ENCODE data around the gene PPP1R15B.

PPP1R15B gene

DNA sequence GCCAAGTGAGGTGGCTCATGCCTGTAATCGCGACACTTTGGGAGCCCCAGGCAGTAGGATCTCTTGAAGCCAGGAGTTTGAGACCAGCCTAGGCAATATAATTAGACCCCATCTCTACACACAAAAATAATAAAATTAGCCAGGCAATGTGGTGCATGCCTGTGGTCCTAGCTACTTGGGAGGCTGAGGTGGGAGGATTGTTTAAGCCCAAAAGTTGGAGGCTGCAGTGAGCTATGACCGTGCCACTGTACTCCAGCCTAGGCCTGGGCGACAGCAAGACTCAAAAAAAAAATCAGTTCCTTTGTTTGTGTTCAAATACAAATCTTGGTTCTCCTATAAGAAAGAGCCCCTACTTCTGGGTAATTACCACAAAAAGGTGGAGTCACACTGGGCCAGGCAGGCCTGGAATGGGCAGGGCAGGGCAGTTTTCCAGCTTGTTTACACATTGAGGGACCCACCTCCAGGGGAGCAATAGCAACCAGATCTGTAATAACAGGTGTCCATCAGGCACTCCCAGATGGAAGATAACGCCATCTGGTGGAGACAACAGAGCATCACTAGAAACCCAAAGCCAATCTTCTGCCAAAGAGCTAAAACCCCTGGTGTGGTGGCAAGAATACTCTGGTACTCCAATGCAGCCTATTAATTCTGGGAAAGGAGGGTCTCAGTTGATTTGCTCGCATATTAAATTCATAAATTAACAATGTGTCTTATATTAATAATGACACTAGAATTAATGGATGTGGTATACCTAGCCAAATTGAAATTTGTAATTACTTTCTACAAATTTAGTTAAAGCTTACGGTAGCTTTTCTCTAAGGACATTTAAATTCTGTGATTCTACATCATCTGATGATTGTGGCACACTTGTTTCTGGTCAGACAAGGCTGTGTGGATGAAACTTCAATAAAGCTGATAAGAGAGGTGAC is 13.2 kb downstream of the PPP1R15B start:
- Histone ChIP-seq H3K36me3 (replicated peaks) (peaks cover 27% of the 10 kb centered on the region), H3K27ac (no peak overlapping the region), H3K4me3 (ENCODE audit: low read depth, low read length) (no peak overlapping the region), H3K27me3 (replicated peaks) (no peaks in the 10 kb centered on the region)
- peak; percentile 60 for DNase-seq
- in situ Hi-C loops (cut with HindIII; ENCODE audit: low pct_ligation_motif_present, low sequenced_read_pairs) = no loop called here
- TF ChIP-seq CTCF (IDR thresholded peaks at IDR 0.05; ENCODE audit: low read depth, low read length, missing control alignments) = peak; percentile 90

GRCh38 chr1:204396015-204396583 is 15.5 kb downstream of the PPP1R15B start:
- no peaks in the 10 kb centered on the region for H3K27me3 ChIP-seq (replicated peaks)
- H3K4me3 ChIP-seq (ENCODE audit: low read depth, low read length) = no peak overlapping the region
- TF ChIP-seq CTCF (IDR thresholded peaks at IDR 0.05; ENCODE audit: low read depth, low read length, missing control alignments) = no peak
- DNase-seq = no peak
- in situ Hi-C loops (cut with HindIII; ENCODE audit: low pct_ligation_motif_present, low sequenced_read_pairs) = no loop called here
- H3K36me3 ChIP-seq (replicated peaks) = peaks cover 13% of the 10 kb centered on the region
- no peak overlapping the region for H3K27ac ChIP-seq

- Histone ChIP-seq H3K4me3 (ENCODE audit: low read depth, low read length) (no peak overlapping the region), H3K27ac (no peak overlapping the region), H3K36me3 (replicated peaks) (no peaks in the 10 kb centered on the region), H3K27me3 (replicated peaks) (no peaks in the 10 kb centered on the region)
- DNase-seq = no peak
- no peak for TF ChIP-seq CTCF (IDR thresholded peaks at IDR 0.05; ENCODE audit: low read depth, low read length, missing control alignments)
- in situ Hi-C loops (cut with HindIII; ENCODE audit: low pct_ligation_motif_present, low sequenced_read_pairs) = no loop called here
Measured at GRCh38 chr1:204391629-204392028, 20.0 kb downstream of the PPP1R15B start.

DNA sequence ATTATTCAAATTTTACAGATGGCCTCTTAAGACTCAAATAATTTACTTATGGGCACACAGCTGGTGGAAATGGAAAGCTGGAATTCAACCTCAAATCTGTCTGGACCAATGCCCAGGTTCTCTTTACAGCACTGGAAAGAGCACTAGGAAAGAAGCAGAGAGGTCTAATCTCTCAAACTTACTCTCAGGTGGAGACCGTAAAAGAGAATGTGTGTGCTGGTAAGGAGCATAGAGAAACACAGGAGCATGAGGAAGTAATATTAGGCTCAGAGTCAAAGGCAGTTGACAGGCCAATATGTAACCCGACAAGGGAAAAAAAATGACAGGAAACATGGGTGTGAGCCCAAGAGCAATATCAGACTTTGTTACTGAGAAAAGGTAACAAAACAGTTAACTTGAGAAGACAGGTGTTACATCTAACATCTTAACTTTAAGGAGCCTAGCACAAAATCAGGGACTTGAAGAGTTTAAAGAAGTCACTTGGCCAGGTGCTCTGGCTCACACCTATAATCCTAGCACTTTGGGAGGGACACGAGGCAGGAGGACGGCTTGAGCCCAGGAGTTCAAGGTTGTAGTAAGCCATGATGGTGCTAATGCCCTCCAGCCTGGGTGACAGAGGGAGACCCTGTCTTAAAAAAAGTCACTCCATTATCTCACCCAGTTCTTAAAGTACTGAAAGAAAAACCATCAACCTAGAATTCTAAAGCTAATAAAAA is 20.7 kb downstream of the PPP1R15B start:
- in situ Hi-C loops (cut with HindIII; ENCODE audit: low pct_ligation_motif_present, low sequenced_read_pairs) = no loop called here

DNA sequence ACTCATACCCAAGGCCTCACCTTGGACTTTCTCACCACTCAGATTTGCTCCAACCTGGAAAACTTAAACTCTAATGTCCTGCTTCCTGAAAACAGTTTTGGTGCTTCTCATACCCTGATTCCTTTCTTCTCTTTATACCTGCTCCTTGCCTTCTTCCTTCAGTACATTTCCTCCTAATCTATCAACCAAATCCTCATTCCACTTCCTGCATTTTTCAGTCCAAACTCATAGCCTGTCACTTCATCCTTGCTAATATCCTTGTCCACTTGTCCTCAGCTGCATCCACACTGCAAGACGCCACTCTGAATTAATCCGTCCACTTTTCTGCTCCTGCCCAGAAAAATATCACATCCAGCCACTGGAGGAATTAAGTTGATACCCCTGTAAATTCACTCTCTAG is 25.9 kb downstream of the PPP1R15B start:
- Histone ChIP-seq H3K27ac (no peak overlapping the region), H3K36me3 (replicated peaks) (no peaks in the 10 kb centered on the region), H3K4me3 (ENCODE audit: low read depth, low read length) (no peak overlapping the region), H3K27me3 (replicated peaks) (peaks cover 3% of the 10 kb centered on the region)
- in situ Hi-C loops (cut with HindIII; ENCODE audit: low pct_ligation_motif_present, low sequenced_read_pairs) = no loop called here
- TF ChIP-seq CTCF (IDR thresholded peaks at IDR 0.05; ENCODE audit: low read depth, low read length, missing control alignments) = no peak
- DNase-seq = no peak

More for the DNA sequence above, 20.7 kb downstream of the PPP1R15B start:
- Histone ChIP-seq H3K27ac (no peak overlapping the region), H3K4me3 (ENCODE audit: low read depth, low read length) (no peak overlapping the region), H3K27me3 (replicated peaks) (no peaks in the 10 kb centered on the region), H3K36me3 (replicated peaks) (no peaks in the 10 kb centered on the region)
- TF ChIP-seq CTCF (IDR thresholded peaks at IDR 0.05; ENCODE audit: low read depth, low read length, missing control alignments) = no peak
- DNase-seq = no peak

All from brain microvascular endothelial cell (primary cell).